Right kidney (tissue), 9 donors: Measurements from ENCODE around the gene AMOTL2.

ENCODE experiments used
- DNase-seq: peaks from one replicate; pipeline ENCODE4 v3.0.0-alpha.2; 2016
- long read RNA-seq, 8 donors: transcript quantifications; one replicate each; lab custom pipeline, GENCODE V29; 2026

The AMOTL2 gene
- long read RNA-seq, donor 1, full-length matches to known transcripts, result 6 of 6 reads
- long read RNA-seq, donor 1, partial matches to known transcripts, result 0 of 6 reads
- long read RNA-seq, donor 1, other reads (novel, unspliced or antisense), result 0 of 6 reads
- long read RNA-seq, donor 2, full-length matches to known transcripts, result 9 of 31 reads
- long read RNA-seq, donor 2, partial matches to known transcripts, result 22 of 31 reads
- long read RNA-seq, donor 2, other reads (novel, unspliced or antisense), result 0 of 31 reads
- long read RNA-seq, donor 3, full-length matches to known transcripts, result 4 of 18 reads
- long read RNA-seq, donor 3, partial matches to known transcripts, result 14 of 18 reads
- long read RNA-seq, donor 3, other reads (novel, unspliced or antisense), result 0 of 18 reads
- long read RNA-seq, donor 4, full-length matches to known transcripts, result 8 of 38 reads
- long read RNA-seq, donor 4, partial matches to known transcripts, result 30 of 38 reads
- long read RNA-seq, donor 4, other reads (novel, unspliced or antisense), result 0 of 38 reads
- long read RNA-seq, donor 5, full-length matches to known transcripts, result 12 of 23 reads
- long read RNA-seq, donor 5, partial matches to known transcripts, result 11 of 23 reads
- long read RNA-seq, donor 5, other reads (novel, unspliced or antisense), result 0 of 23 reads
- long read RNA-seq, donor 6, full-length matches to known transcripts, result 11 of 50 reads
- long read RNA-seq, donor 6, partial matches to known transcripts, result 39 of 50 reads
- long read RNA-seq, donor 6, other reads (novel, unspliced or antisense), result 0 of 50 reads
- long read RNA-seq, donor 7, full-length matches to known transcripts, result 9 of 82 reads
- long read RNA-seq, donor 7, partial matches to known transcripts, result 73 of 82 reads
- long read RNA-seq, donor 7, other reads (novel, unspliced or antisense), result 0 of 82 reads
- long read RNA-seq, donor 8, full-length matches to known transcripts, result 9 of 39 reads
- long read RNA-seq, donor 8, partial matches to known transcripts, result 30 of 39 reads
- long read RNA-seq, donor 8, other reads (novel, unspliced or antisense), result 0 of 39 reads

DNA sequence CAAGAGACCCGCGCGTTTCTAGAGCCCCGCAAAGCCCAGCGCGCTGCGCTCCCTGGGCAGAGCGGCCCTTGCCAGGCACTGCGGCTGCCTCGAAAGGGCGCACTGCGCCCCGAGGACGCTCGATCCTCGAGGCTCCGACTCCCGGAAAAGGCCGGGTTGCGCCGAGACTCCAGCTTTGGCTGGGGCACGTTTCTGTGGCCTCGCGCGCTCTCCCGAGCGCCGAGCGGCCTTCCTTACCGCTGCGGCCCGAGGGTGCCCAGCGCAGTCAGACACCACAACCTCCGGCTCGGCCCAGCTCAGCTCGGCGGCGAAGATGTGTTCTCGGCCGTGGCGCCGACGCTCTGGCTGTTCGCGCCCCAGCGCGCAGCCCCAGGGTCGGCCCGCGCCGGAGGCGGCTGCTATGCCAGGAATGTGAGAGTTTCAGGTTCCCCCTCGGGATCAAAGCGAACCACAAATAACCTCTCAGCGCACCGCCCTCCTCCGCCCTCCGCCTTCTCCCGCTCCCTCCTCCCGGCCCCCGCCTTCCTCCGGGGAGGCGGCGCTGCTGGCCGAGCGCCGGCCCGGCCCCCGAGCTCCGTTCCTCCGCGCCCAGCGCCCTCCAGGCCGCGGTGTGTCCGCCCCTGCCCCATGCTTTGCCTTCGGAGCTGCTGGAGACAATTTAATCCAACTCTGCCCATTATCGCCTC, at the start of gene AMOTL2:
Gene AMOTL2, minus strand, starts transcription at position 343 of the 686 bp plus-strand sequence. CDS start 3,014 bp downstream, outside the sequence.
- DNase-seq, result peak; percentile 96

DNA sequence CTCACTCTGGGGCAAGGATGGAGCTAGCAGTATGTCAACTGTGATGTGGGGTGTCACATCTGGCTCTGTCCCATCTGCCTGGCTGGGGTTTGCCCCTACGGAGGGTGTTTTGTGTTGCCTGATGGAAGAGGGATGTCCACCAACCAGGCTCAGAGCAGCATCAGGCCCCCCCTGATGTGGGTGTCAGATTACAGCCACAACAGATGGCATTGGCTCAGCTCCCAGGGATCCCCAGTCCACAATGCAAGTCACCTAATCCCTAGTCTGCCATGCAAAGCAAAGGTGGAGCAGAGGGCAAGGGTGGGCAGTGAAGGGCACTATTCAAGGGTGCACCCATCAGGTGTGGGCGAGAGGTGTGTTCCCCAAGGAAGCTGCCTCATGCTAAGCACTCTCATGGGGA, 48.9 kb upstream of the AMOTL2 start:
- DNase-seq, result no peak

- no peak for DNase-seq
Measured at GRCh38 chr3:134419960-134420321, 45.7 kb upstream of the AMOTL2 start.

- DNase-seq, result peak; percentile 35
Measured at GRCh38 chr3:134419214-134419959, 45.1 kb upstream of the AMOTL2 start.

- no peak for DNase-seq
Measured at GRCh38 chr3:134409041-134409440, 34.8 kb upstream of the AMOTL2 start.

DNA sequence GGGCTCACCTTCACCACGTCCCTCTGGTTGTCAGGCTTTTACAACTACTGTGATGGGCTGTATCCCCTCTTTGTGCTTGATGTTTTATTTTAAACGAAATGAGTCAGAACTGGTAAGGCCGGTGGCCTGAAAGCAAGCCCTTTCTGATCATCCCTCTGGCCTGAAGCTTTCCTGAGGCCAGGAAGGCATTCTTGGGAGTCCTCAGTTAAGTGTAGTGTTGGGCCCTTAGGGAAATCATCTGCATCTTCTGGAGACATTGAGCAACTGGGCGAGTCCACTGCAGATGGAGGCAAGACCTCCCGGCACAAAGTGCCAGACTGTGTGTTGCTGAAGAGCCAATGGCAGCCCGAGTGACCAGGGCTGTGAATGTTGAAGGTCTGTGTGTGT, 33.0 kb upstream of the AMOTL2 start:
- DNase-seq, result no peak

- peak; percentile 81 for DNase-seq
Measured at GRCh38 chr3:134406331-134407238, 32.3 kb upstream of the AMOTL2 start.

GRCh38 chr3:134404366-134404885, 30.2 kb upstream of the AMOTL2 start:
- no peak for DNase-seq

- DNase-seq, result no peak
Measured at GRCh38 chr3:134397755-134398154, 23.5 kb upstream of the AMOTL2 start.

DNA sequence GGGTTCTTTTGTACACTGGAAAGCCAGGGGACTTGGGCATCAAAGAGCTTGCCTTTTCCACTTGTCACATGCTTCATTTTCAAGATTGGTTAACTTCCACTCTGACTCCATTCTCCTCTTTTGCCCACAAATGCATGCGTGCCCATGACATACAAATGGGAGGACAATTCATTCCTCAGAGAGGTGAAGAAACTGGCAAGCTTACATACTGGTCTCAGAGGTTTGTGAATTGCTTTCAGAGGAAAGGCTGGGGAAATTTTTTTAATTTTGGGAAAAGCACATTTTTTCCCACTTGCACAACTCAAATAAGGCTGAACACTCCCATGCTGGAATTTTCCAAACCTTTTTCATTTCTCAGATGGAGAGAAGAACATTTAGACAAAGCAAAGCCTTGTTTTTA, 20.9 kb upstream of the AMOTL2 start:
- no peak for DNase-seq

- no peak for DNase-seq
Measured at GRCh38 chr3:134394380-134394779, 20.1 kb upstream of the AMOTL2 start.

- DNase-seq, result no peak
Measured at GRCh38 chr3:134393074-134393473, 18.8 kb upstream of the AMOTL2 start.

- no peak for DNase-seq
Measured at GRCh38 chr3:134392336-134392983, 18.2 kb upstream of the AMOTL2 start.

- no peak for DNase-seq
Measured at GRCh38 chr3:134389865-134390264, 15.6 kb upstream of the AMOTL2 start.

- no peak for DNase-seq
Measured at GRCh38 chr3:134388788-134389485, 14.7 kb upstream of the AMOTL2 start.

DNA sequence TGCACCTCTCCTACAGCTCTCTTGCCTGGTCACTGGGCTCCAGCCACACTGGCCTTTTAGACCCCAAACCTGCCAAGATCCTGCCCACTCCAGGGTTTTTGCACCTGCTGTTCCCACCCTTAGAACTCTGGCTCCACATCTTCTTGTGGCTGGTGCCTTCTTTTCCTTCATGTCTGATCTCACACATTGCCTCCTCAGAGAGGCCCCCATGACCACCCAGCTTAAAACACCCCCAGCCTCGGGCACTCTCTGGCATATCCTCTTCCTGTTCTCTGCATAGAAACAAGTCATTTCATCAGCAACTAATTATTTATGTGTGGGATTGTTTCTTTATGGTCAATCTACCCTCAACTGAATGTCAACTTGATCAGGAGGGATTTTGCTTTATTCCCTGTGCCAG, 14.0 kb upstream of the AMOTL2 start:
- DNase-seq, result no peak

DNA sequence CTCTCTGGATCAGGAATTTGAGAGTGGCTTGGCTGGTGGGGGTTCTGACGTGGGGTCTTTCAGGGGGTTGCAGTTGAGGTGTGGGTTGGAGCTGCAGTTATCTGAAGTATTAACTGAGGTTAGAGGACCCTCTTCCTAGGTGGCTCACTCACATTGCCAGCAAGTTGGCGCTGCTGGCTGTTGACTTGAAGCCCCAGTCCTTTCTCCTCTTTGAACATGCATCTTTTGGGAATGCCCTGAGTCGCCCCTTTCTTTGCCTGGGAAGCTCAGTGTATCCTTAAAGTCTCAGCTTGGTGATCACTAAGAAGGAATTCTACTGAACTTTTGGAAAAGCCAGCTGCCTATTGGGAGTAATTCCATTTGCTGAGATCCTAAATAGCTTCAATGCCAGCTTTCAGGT, 13.0 kb upstream of the AMOTL2 start:
- DNase-seq, result no peak

GRCh38 chr3:134384963-134385362, 10.7 kb upstream of the AMOTL2 start:
- no peak for DNase-seq

- peak; percentile 27 for DNase-seq
Measured at GRCh38 chr3:134381831-134382442, 7.7 kb upstream of the AMOTL2 start.
